ENCODE results near the gene CRTC1. TPM values are rescaled to one million over a fixed set of nuclear protein-coding genes. Genes with fewer than 3 reads are reported as not detected.

CRTC1 gene
- total and polyA plus RNA-seq, 2 of the 13 experiments (the other 11 are each of a cell fraction or from before 2014, with no cell fraction given) = 2.0 to 2.7 TPM

DNA sequence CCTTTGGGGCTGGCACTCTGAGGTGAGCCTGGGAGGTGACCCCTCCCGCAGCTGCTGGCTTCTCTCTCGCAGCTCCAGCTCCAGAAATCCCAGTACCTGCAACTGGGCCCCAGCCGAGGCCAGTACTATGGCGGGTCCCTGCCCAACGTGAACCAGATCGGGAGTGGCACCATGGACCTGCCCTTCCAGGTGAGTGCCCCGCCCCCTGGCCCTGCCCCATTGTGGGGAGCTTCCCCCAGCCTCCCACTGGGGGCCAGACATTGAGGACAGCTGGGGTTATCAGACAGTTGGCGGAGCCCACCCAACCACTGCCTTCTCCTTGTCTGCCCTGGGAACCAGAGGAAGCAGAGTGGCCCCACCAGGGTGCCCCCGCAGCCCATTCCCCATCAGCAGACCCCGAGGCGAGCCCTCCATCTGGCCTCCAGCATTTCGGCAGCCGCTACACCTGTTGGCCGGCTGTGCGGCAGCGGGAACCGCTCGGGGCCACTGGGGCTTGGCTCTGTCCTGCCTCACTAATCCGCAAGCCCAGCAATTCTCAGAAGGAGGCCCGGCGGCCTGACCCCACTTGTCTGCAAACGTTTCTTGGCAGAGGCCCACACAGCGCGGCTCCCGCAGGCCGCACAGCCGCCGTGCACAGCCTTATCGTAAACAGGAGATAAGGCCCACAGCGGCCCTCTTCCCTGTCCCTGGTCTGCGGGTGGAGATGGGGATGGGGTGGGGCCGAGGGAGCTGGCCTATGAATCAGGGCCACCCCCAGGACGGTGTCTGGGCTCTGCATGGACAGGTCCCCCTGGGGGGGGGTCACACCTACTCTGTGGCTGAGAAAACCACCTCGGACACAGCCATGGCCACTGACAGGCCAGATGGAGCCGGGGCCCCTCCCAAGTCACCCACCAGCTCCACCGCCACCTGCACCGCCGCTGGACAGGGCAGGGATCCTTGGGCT, 59.6 kb downstream of the CRTC1 start:
- no peak overlapping the region for H3K9ac ChIP-seq (ENCODE audit: insufficient read depth, low read depth, low read length)
- no peak overlapping the region for H3K27ac ChIP-seq (ENCODE audit: extremely low read length, insufficient read depth, low read length)
- POLR2A ChIA-PET = no interaction called here
- ATAC-seq (no peak), DNase-seq (ENCODE audit: low spot score) (no peak), FAIRE-seq (no peak)
- H3K79me2 ChIP-seq (ENCODE audit: insufficient read depth, low read length) = peaks cover 13% of the 10 kb centered on the region
- H3K4me2 ChIP-seq (ENCODE audit: low read depth, low read length) = no peak overlapping the region
- no peak overlapping the region for H3K4me3 ChIP-seq (replicated peaks in 1 of 3; ENCODE audit: insufficient read depth in 1 of 3, low read depth in 2 of 3, low read length in 3 of 3)
- H3K27me3 ChIP-seq (ENCODE audit: control insufficient read depth in 1 of 2, insufficient read depth in 2 of 2, low read length in 2 of 2) = no peaks in the 10 kb centered on the region
- H3K9me3 ChIP-seq (ENCODE audit: low read length) = no peaks in the 10 kb centered on the region
- no peaks in the 10 kb centered on the region for H3K36me3 ChIP-seq (replicated peaks in 1 of 2; ENCODE audit: control insufficient read depth in 1 of 2, insufficient read depth in 2 of 2, low read length in 2 of 2)
- H4K20me1 ChIP-seq (ENCODE audit: insufficient read depth, low read length) = no peaks in the 10 kb centered on the region
- in situ Hi-C loops (cut with HindIII; ENCODE audit: extremely low pct_ligation_motif_present, low pct_unique_long_range_greater_than_20kb) = no loop called here
- H3K4me1 ChIP-seq (ENCODE audit: insufficient read depth, low read length) = peaks cover 49% of the 10 kb centered on the region
- intact Hi-C loops (cut with micrococcal nuclease; ENCODE audit: unreplicated experiment) = no loop called here
- no peak overlapping the region for H2AFZ ChIP-seq (ENCODE audit: low read length)
- BruUV-seq (replicated peaks) = no TSS peak
- 93% methylated on average over 5 of the region's 38 CpGs for WGBS (ENCODE audit: low lambda C conversion rate)
- CTCF ChIA-PET (ENCODE audit: low intra/inter-chr PET ratio, low total read pairs) = no interaction called here
- TF ChIP-seq POLR2AphosphoS5 (IDR thresholded peaks at IDR 0.05; ENCODE audit: low read depth, low read length) (no peak), NKX3-1 (CRISPR knock-in tag; IDR thresholded peaks at IDR 0.05) (no peak), PHB2 (IDR thresholded peaks at IDR 0.05; ENCODE audit: partially characterized antibody) (no peak), TAF15 (IDR thresholded peaks at IDR 0.05; ENCODE audit: low read depth, low read length, poor library complexity, severe bottlenecking) (no peak), ZNF792 (CRISPR knock-in tag; IDR thresholded peaks at IDR 0.05) (no peak), MXI1 (IDR thresholded peaks at IDR 0.05; ENCODE audit: borderline replicate concordance, low read depth, low read length) (no peak), HMGA1 (CRISPR knock-in tag; conservative IDR thresholded peaks at IDR 0.05) (no peak), ZC3H13 (CRISPR knock-in tag; IDR thresholded peaks at IDR 0.05) (no peak), TBL1XR1 (IDR thresholded peaks at IDR 0.05; ENCODE audit: borderline replicate concordance, low read length, partially characterized antibody) (no peak), RFX3 (CRISPR knock-in tag; IDR thresholded peaks at IDR 0.05) (no peak), NCOA2 (CRISPR knock-in tag; IDR thresholded peaks at IDR 0.05) (no peak), MAFF (IDR thresholded peaks at IDR 0.05; ENCODE audit: low read depth, low read length) (0 out of 2 replicates have a peak, but pooled peaks have one; percentile 8), MYC (CRISPR knock-in tag; IDR thresholded peaks at IDR 0.05; ENCODE audit: borderline replicate concordance) (no peak), ZNF761 (CRISPR knock-in tag; conservative IDR thresholded peaks at IDR 0.05) (no peak), ZNF782 (CRISPR knock-in tag; IDR thresholded peaks at IDR 0.05; ENCODE audit: borderline replicate concordance) (no peak), ZSCAN9 (CRISPR knock-in tag; IDR thresholded peaks at IDR 0.05; ENCODE audit: borderline replicate concordance) (no peak)
- TF ChIP-seq, protein P1, sequence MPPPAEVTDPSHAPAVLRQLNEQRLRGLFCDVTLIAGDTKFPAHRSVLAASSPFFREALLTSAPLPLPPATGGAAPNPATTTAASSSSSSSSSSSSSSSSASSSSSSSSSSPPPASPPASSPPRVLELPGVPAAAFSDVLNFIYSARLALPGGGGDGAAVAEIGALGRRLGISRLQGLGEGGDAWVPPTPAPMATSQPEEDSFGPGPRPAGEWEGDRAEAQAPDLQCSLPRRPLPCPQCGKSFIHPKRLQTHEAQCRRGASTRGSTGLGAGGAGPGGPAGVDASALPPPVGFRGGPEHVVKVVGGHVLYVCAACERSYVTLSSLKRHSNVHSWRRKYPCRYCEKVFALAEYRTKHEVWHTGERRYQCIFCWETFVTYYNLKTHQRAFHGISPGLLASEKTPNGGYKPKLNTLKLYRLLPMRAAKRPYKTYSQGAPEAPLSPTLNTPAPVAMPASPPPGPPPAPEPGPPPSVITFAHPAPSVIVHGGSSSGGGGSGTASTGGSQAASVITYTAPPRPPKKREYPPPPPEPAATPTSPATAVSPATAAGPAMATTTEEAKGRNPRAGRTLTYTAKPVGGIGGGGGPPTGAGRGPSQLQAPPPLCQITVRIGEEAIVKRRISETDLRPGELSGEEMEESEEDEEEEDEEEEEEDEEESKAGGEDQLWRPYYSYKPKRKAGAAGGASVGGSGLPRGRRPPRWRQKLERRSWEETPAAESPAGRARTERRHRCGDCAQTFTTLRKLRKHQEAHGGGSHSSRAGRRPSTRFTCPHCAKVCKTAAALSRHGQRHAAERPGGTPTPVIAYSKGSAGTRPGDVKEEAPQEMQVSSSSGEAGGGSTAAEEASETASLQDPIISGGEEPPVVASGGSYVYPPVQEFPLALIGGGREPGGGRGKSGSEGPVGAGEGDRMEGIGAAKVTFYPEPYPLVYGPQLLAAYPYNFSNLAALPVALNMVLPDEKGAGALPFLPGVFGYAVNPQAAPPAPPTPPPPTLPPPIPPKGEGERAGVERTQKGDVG (CRISPR knock-in tag; IDR thresholded peaks at IDR 0.05; ENCODE audit: borderline replicate concordance) = peak; percentile 63; the same call in 1 of the 2 replicates
- TF ChIP-seq, protein P2, sequence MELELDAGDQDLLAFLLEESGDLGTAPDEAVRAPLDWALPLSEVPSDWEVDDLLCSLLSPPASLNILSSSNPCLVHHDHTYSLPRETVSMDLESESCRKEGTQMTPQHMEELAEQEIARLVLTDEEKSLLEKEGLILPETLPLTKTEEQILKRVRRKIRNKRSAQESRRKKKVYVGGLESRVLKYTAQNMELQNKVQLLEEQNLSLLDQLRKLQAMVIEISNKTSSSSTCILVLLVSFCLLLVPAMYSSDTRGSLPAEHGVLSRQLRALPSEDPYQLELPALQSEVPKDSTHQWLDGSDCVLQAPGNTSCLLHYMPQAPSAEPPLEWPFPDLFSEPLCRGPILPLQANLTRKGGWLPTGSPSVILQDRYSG (CRISPR knock-in tag; IDR thresholded peaks at IDR 0.05) = no peak
- TF ChIP-seq, protein P3, sequence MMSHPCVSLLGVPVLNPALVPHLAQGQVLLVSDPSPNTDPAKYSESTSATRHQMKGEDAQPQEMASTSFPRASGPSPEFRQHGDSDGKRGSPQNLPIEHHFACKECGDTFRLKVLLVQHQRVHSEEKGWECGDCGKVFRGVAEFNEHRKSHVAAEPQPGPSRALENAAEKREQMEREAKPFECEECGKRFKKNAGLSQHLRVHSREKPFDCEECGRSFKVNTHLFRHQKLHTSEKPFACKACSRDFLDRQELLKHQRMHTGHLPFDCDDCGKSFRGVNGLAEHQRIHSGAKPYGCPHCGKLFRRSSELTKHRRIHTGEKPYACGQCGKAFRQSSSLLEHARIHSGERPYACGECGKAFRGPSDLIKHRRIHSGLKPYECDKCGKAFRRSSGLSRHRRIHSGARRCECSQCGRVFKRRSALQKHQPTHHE (CRISPR knock-in tag; IDR thresholded peaks at IDR 0.05; ENCODE audit: borderline replicate concordance) = no peak

Data from HepG2 (cell line).